IMR-90 (cell line): Measurements from ENCODE around the gene TRPM1.

ENCODE experiments used
- BHLHE40 ChIP-seq: fragments of 150-350 bp; IDR thresholded peaks from 2 replicates; pipeline ENCODE4 v1.6.1; 2016; ENCODE audit warnings: mild to moderate bottlenecking, low read depth, low read length
- CEBPB ChIP-seq: IDR thresholded peaks from 2 replicates; pipeline ENCODE4 v1.6.1; 2012; ENCODE audit warnings: low read depth, low read length, improper control_type of control experiment
- CHD1 ChIP-seq: IDR thresholded peaks from 2 replicates; pipeline ENCODE4 v1.6.1; 2012; ENCODE audit warnings: low read depth, low read length, improper control_type of control experiment
- FOS ChIP-seq: fragments of 150-350 bp; IDR thresholded peaks from 2 replicates; pipeline ENCODE4 v1.6.1; 2016; ENCODE audit warnings: low read depth, low read length
- MAFK ChIP-seq: IDR thresholded peaks from 2 replicates; pipeline ENCODE4 v1.6.1; 2012; ENCODE audit warnings: low read depth, low read length, improper control_type of control experiment
- MAZ ChIP-seq: IDR thresholded peaks from 2 replicates; pipeline ENCODE4 v1.6.1; 2012; ENCODE audit warnings: low read depth, mild to moderate bottlenecking, low read length, improper control_type of control experiment, moderate library complexity, borderline replicate concordance
- MXI1 ChIP-seq: IDR thresholded peaks from 2 replicates; pipeline ENCODE4 v1.6.1; 2012; ENCODE audit warnings: low read depth, mild to moderate bottlenecking, low read length, moderate library complexity, borderline replicate concordance
- POLR2A ChIP-seq: IDR thresholded peaks from 2 replicates; pipeline ENCODE4 v1.6.1; 2012; ENCODE audit warnings: mild to moderate bottlenecking, low read depth, low read length
- RAD21 ChIP-seq: IDR thresholded peaks from 2 replicates; pipeline ENCODE4 v1.6.1; 2012; ENCODE audit warnings: low read length, improper control_type of control experiment
- RCOR1 ChIP-seq: IDR thresholded peaks from 2 replicates; pipeline ENCODE4 v1.6.1; 2012; ENCODE audit warnings: mild to moderate bottlenecking, low read length, improper control_type of control experiment; ENCODE audit not compliant: insufficient replicate concordance
- RFX5 ChIP-seq: IDR thresholded peaks from 2 replicates; pipeline ENCODE4 v1.8.0; 2012; ENCODE audit warnings: low read depth, mild to moderate bottlenecking, low read length, moderate library complexity
- SMC3 ChIP-seq: fragments of 150-350 bp; IDR thresholded peaks from 2 replicates; pipeline ENCODE4 v1.6.1; 2016; ENCODE audit warnings: low read depth, mild to moderate bottlenecking, antibody characterized with exemption, low read length, moderate library complexity
- TF ChIP-seq, protein P1 (sequence below): conservative IDR thresholded peaks from 2 replicates; pipeline ENCODE4 v1.5.1; 2012; ENCODE audit warnings: mild to moderate bottlenecking, low read depth, low read length, improper control_type of control experiment
- TF ChIP-seq, protein P2 (sequence below): fragments of 150-350 bp; IDR thresholded peaks from 2 replicates; pipeline ENCODE4 v1.6.1; 2016; ENCODE audit warnings: low read depth, mild to moderate bottlenecking, low read length, moderate library complexity, borderline replicate concordance

DNA sequence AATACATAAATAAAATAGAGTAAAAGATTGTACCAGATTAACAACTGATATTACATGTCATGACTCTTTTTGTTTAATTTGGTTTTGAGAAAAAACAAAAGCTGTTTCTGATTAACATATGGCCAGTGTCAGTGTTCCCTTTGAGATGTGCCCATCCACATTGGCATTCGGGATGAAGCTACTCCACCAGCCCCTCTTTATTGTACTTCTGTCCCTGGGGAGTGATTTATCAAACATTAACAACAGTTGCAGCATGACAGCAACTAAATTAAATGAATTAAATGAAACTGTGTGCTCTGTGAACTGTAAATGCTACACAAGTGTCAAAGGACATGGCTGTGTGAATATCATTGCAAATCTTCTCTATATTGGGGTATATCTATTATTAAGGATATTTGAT lies 84.2 kb downstream of the TRPM1 start:
- TF ChIP-seq, protein P1, sequence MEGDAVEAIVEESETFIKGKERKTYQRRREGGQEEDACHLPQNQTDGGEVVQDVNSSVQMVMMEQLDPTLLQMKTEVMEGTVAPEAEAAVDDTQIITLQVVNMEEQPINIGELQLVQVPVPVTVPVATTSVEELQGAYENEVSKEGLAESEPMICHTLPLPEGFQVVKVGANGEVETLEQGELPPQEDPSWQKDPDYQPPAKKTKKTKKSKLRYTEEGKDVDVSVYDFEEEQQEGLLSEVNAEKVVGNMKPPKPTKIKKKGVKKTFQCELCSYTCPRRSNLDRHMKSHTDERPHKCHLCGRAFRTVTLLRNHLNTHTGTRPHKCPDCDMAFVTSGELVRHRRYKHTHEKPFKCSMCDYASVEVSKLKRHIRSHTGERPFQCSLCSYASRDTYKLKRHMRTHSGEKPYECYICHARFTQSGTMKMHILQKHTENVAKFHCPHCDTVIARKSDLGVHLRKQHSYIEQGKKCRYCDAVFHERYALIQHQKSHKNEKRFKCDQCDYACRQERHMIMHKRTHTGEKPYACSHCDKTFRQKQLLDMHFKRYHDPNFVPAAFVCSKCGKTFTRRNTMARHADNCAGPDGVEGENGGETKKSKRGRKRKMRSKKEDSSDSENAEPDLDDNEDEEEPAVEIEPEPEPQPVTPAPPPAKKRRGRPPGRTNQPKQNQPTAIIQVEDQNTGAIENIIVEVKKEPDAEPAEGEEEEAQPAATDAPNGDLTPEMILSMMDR, result no peak
- TF ChIP-seq MXI1 (no peak), RAD21 (no peak), POLR2A (no peak), BHLHE40 (no peak), CEBPB (no peak), RCOR1 (no peak), SMC3 (no peak), MAZ (no peak), CHD1 (no peak), FOS (no peak), RFX5 (no peak), MAFK (no peak)
- TF ChIP-seq, protein P2, sequence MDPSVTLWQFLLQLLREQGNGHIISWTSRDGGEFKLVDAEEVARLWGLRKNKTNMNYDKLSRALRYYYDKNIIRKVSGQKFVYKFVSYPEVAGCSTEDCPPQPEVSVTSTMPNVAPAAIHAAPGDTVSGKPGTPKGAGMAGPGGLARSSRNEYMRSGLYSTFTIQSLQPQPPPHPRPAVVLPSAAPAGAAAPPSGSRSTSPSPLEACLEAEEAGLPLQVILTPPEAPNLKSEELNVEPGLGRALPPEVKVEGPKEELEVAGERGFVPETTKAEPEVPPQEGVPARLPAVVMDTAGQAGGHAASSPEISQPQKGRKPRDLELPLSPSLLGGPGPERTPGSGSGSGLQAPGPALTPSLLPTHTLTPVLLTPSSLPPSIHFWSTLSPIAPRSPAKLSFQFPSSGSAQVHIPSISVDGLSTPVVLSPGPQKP, result no peak
